ENCODE results near the gene UBE2E2. TPM values are rescaled to one million over a fixed set of nuclear protein-coding genes. Genes with fewer than 3 reads are reported as not detected.

Gene UBE2E2
- total RNA-seq, 3 donors from 2014 or later: 31.5 to 96.2 (median 59.7) TPM

DNA sequence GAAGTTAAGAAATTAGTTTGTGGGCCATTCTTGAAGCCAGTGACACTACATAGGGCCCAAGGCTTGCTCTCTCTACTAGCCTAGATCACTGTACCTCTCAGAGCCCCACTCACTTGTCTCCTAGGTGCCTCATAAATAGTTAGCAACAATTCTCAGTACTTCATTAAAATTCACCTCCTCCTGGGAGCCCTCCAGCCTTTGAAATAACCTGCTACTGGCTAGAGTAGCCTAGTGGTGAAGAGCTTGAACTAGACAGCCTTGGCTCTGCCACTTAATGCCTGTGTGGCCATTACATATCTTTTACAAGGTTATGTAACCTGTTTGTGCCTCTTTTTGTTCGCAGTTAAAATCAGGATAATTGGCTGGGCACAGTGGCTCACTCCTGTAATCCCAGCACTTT lies 89.3 kb downstream of the UBE2E2 start:
- H3K27me3 ChIP-seq: no peaks in the 10 kb centered on the region
- H3K4me1 ChIP-seq: no peaks in the 10 kb centered on the region
- TF ChIP-seq POLR2AphosphoS5 (IDR thresholded peaks at IDR 0.05) (no peak), POLR2A (IDR thresholded peaks at IDR 0.05) (no peak)
- TF ChIP-seq, protein P1, sequence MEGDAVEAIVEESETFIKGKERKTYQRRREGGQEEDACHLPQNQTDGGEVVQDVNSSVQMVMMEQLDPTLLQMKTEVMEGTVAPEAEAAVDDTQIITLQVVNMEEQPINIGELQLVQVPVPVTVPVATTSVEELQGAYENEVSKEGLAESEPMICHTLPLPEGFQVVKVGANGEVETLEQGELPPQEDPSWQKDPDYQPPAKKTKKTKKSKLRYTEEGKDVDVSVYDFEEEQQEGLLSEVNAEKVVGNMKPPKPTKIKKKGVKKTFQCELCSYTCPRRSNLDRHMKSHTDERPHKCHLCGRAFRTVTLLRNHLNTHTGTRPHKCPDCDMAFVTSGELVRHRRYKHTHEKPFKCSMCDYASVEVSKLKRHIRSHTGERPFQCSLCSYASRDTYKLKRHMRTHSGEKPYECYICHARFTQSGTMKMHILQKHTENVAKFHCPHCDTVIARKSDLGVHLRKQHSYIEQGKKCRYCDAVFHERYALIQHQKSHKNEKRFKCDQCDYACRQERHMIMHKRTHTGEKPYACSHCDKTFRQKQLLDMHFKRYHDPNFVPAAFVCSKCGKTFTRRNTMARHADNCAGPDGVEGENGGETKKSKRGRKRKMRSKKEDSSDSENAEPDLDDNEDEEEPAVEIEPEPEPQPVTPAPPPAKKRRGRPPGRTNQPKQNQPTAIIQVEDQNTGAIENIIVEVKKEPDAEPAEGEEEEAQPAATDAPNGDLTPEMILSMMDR (IDR thresholded peaks at IDR 0.05): no peak
- intact Hi-C loops (cut with DNase I; ENCODE audit: low total_unique reads): no loop called here
- peaks cover under 1 to 3% of the 10 kb centered on the region in 2 donors for H3K9me3 ChIP-seq
- no peak overlapping the region for H3K4me3 ChIP-seq
- no peaks in the 10 kb centered on the region for H3K36me3 ChIP-seq
- H3K27ac ChIP-seq: no peak overlapping the region
- DNase-seq (ENCODE audit: low spot score in 2 of 2): no peak

DNA sequence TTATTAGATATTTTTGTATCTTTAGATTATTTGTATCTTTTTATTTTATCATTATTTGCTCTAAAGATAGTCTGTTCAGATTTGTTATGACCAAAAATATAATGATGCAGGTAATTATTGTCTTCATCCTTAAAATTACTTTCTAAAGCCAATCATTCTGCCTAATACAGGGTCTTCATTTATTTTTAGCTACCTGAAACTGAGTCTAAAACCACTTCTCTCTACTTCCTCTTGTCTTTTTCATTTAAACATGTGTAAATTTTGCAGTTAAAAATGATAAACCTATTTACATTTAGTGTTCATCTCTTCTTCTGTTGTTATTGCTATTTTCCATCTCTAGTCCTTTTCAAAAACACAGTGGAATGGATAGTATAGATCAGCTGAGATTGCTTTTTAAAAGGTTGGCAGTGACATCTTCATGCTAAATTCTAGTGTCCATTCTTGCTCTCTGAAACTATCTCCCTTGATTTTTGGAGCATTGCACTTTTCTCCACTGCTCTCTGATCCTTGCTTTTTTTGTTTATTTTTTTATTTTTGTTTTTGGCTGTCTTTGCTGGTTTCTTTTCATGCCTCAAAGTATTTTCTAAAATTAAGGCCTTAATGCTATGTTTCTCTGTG lies 91.8 kb downstream of the UBE2E2 start:
- Histone ChIP-seq H3K27me3 (no peaks in the 10 kb centered on the region), H3K9me3 (no peaks in the 10 kb centered on the region), H3K4me3 (no peak overlapping the region), H3K36me3 (no peaks in the 10 kb centered on the region), H3K4me1 (no peaks in the 10 kb centered on the region), H3K27ac (no peak overlapping the region)
- no peak for DNase-seq (ENCODE audit: low spot score in 2 of 2)
- intact Hi-C loops (cut with DNase I; ENCODE audit: low total_unique reads): no loop called here
- TF ChIP-seq POLR2A (IDR thresholded peaks at IDR 0.05) (no peak), POLR2AphosphoS5 (IDR thresholded peaks at IDR 0.05) (no peak)
- TF ChIP-seq, protein P1 (IDR thresholded peaks at IDR 0.05): no peak

DNA sequence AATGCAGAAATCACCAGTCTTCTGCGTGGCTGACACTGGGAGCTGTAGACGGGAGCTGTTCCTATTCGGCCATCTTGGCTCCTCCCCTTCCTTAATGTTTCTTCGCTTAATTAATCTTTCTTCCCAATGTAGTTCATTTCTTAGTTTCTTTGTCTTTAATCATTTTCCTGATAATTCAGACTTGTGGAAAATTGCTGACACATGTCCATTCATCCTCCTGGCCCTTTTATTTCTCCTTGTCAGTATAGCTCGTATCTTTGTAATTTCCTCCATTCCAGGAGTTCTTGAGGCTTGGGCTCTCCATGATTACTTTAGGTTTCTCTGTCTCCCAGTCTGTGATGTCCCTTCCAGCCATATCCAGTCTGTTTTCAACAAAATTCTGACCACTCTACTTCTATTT lies 98.7 kb downstream of the UBE2E2 start:
- Histone ChIP-seq H3K4me3 (no peak overlapping the region), H3K9me3 (no peaks in the 10 kb centered on the region), H3K36me3 (no peaks in the 10 kb centered on the region), H3K4me1 (no peaks in the 10 kb centered on the region), H3K27me3 (no peaks in the 10 kb centered on the region), H3K27ac (no peak overlapping the region)
- intact Hi-C loops (cut with DNase I; ENCODE audit: low total_unique reads): no loop called here
- DNase-seq (ENCODE audit: low spot score in 2 of 2): no peak
- TF ChIP-seq, protein P1 (IDR thresholded peaks at IDR 0.05): no peak
- TF ChIP-seq POLR2AphosphoS5 (IDR thresholded peaks at IDR 0.05) (no peak), POLR2A (IDR thresholded peaks at IDR 0.05) (no peak)

DNA sequence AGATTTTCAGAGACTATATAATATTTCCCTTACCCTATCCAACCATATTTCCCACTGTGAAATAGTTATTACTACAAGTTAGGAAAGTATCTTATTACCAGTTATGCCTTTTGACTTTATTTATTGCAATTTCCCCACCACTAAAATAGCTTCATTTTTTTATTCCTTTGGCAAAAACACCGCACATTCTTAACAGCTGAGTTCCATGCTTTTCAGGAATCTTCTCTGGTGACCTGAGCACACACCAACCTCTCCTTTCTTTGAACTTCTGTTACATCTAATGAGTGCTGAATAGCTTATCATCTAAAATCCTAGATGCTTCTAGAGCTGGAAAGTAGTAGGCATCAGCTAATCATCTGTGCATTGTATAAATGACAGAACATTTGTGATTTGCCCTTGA lies 99.1 kb downstream of the UBE2E2 start:
- intact Hi-C loops (cut with DNase I; ENCODE audit: low total_unique reads): no loop called here

DNA sequence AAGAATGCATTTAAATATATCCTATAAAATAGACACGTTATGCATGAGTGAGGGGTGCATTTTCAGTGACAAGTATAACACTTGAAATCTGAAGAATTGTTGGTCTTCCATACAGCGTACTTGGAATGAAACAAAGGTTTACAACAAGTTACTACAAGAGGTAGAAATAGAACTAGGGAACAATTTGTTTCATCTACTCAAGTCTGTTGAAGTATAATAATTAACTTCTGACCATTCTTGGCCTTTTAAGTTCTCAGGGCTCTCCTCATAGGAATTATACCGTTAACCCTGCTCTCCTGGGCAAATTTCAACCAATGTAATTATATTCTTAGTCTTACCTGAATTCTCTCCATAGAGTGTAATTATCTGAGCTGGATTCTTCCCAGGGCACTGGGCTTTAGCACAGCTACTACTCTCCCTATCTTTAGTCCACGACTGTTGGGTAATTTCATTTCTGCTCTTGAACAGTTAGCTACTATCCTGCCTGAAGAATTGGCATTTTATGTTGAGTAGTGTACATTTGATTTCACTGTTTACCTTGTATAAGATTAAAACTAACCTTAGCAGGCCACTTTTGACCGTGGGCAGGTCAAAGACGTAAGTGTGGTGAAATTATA lies 100.6 kb downstream of the UBE2E2 start:
- no peak overlapping the region for H3K27ac ChIP-seq
- H3K9me3 ChIP-seq: no peaks in the 10 kb centered on the region
- H3K36me3 ChIP-seq: no peaks in the 10 kb centered on the region
- intact Hi-C loops (cut with DNase I; ENCODE audit: low total_unique reads): no loop called here
- no peaks in the 10 kb centered on the region for H3K4me1 ChIP-seq
- no peaks in the 10 kb centered on the region for H3K27me3 ChIP-seq
- no peak for TF ChIP-seq POLR2A (IDR thresholded peaks at IDR 0.05)
- TF ChIP-seq, protein P1 (IDR thresholded peaks at IDR 0.05): no peak
- no peak for TF ChIP-seq POLR2AphosphoS5 (IDR thresholded peaks at IDR 0.05)
- no peak overlapping the region for H3K4me3 ChIP-seq
- DNase-seq (ENCODE audit: low spot score in 2 of 2): no peak

More for the DNA sequence above, 99.1 kb downstream of the UBE2E2 start:
- Histone ChIP-seq H3K27ac (no peak overlapping the region), H3K9me3 (no peaks in the 10 kb centered on the region), H3K4me1 (no peaks in the 10 kb centered on the region), H3K36me3 (no peaks in the 10 kb centered on the region), H3K4me3 (no peak overlapping the region), H3K27me3 (no peaks in the 10 kb centered on the region)
- no peak for TF ChIP-seq POLR2A (IDR thresholded peaks at IDR 0.05)
- TF ChIP-seq, protein P1 (IDR thresholded peaks at IDR 0.05): no peak
- no peak for TF ChIP-seq POLR2AphosphoS5 (IDR thresholded peaks at IDR 0.05)
- DNase-seq (ENCODE audit: low spot score in 2 of 2): no peak
